ENCODE measurements around the gene VEGFB. TPM values are rescaled to one million over a fixed set of nuclear protein-coding genes. Genes with fewer than 3 reads are reported as not detected.
A peak's percentile ranks its signal among the peaks of the same experiment; 100 is the strongest.

The VEGFB gene
- total and polyA plus RNA-seq, 2 of the 8 experiments (the other 6 are each of a cell fraction or from before 2014, with no cell fraction given) = 9.3 to 49.6 TPM

DNA sequence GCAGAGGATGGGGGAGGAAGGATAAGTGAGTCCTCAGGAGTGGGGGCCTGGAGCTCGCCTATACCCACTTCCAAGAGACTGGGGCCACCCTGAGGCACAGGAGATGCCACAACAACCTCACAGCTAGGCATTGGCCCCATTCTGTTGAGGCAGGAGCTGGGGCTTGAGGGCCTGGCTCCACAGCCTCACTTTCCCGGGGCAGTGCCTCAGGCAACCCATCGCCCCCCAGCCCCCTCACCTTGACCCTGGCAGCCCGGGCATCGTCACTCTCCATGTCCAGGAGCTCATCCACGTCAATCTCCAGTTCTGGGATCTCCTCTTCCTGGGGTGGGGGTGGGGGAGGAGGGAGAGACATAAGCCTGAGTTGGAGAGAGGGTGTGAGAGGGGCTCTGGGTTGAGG lies 10.6 kb downstream of the VEGFB start:
- POLR2A ChIA-PET (ENCODE audit: partially characterized antibody) = interaction anchor here (0.7 to 13.1 kb wide), 17 partner anchors 10 to 59 kb away, joined by 3 to 352 read pairs (median 9); partner anchors contain the start of genes BAD, DNAJC4, FERMT3 and GPR137
- no peak overlapping the region for H2BK20ac ChIP-seq (ENCODE audit: low read length)
- DNase-seq (ENCODE audit: low read depth in 1 of 2, low spot score in 2 of 2) (no peak), FAIRE-seq (no peak)
- H2BK5ac ChIP-seq (ENCODE audit: low read depth, low read length) = 0 out of 2 replicates have a peak overlapping the region, but pooled peaks have one; percentile 90
- no peak overlapping the region for H4K5ac ChIP-seq (ENCODE audit: insufficient read length, low read depth, low read length)
- no peak overlapping the region for H3K23ac ChIP-seq (ENCODE audit: insufficient read length)
- H3K9me3 ChIP-seq (ENCODE audit: insufficient read depth in 2 of 2, low read depth in 1 of 2, low read length in 1 of 2) = no peaks in the 10 kb centered on the region
- H3K4me2 ChIP-seq (ENCODE audit: insufficient read depth in 1 of 2, low read depth in 2 of 2, low read length in 2 of 2) = peak overlapping the region; percentile 71 to 73
- no peak overlapping the region for H2BK12ac ChIP-seq (ENCODE audit: low read depth, low read length)
- peaks cover 6 to 21% of the 10 kb centered on the region in 2 experiments; a peak in 3 of 4 replicates for H3K79me2 ChIP-seq (ENCODE audit: control insufficient read depth in 1 of 2, insufficient read depth in 2 of 2, low read length in 2 of 2)
- CTCF ChIA-PET (ENCODE audit: partially characterized antibody) = interaction anchor here (1.0 to 10.0 kb wide), 8 partner anchors 19 to 112 kb away, joined by 3 to 102 read pairs (median 16); partner anchors contain the start of genes CATSPERZ, ESRRA, FERMT3 and NUDT22
- no peak overlapping the region for H3K9ac ChIP-seq (replicated peaks in 1 of 4; ENCODE audit: extremely low read depth in 1 of 4, low read depth in 3 of 4, low read length in 3 of 4)
- H3K18ac ChIP-seq (ENCODE audit: extremely low read depth, low read length) = no peak overlapping the region
- H3K14ac ChIP-seq (ENCODE audit: insufficient read length) = no peak overlapping the region
- no peak overlapping the region for H2BK120ac ChIP-seq (replicated peaks; ENCODE audit: low read depth, low read length)
- peaks cover 20% of the 10 kb centered on the region for H3K23me2 ChIP-seq (ENCODE audit: low read depth, low read length)
- H2BK15ac ChIP-seq (ENCODE audit: low read length) = no peak overlapping the region
- no peak overlapping the region for H4K91ac ChIP-seq (replicated peaks; ENCODE audit: insufficient read length, low read length)
- no peak overlapping the region for H2AFZ ChIP-seq (ENCODE audit: low read length)
- no peak overlapping the region for H3K56ac ChIP-seq (replicated peaks; ENCODE audit: insufficient read length, low read depth, low read length)
- H3K4me3 ChIP-seq (ENCODE audit: extremely low read depth in 1 of 4, insufficient read depth in 2 of 4, low read depth in 3 of 4, low read length in 4 of 4) = peak overlapping the region; percentile 56 to 99 (median 90); a peak in 4 of 8 replicates
- WGBS, 2 experiments (ENCODE audit: extremely low coverage in 1 of 2, insufficient coverage in 1 of 2, insufficient read length in 1 of 2, insufficient replicate concordance in 2 of 2, low coverage in 1 of 2, low lambda C conversion rate in 2 of 2, missing lambda C conversion rate in 1 of 2) = 65% methylated on average over 6 of the region's 6 CpGs; no CpG with 5 or more reads in 1 of the 2 experiments
- H3K4me1 ChIP-seq (replicated peaks in 1 of 4; ENCODE audit: control insufficient read depth in 3 of 4, insufficient read depth in 4 of 4, low read length in 3 of 4) = peaks cover 0 to 40% (median 33%) of the 10 kb centered on the region in 4 experiments; a peak in 6 of 7 replicates
- peaks cover 0 to 17% (median 4%) of the 10 kb centered on the region in 4 experiments; a peak in 4 of 8 replicates for H3K36me3 ChIP-seq (ENCODE audit: control insufficient read depth in 2 of 4, insufficient read depth in 4 of 4, low read length in 3 of 4)
- no peak overlapping the region for H3K4ac ChIP-seq (replicated peaks; ENCODE audit: insufficient read length, low read depth, low read length)
- no peaks in the 10 kb centered on the region for H3K27me3 ChIP-seq (replicated peaks in 1 of 4; ENCODE audit: control insufficient read depth in 3 of 4, extremely low read depth in 1 of 4, insufficient read depth in 3 of 4, low read length in 3 of 4)
- peaks cover 0 to 13% of the 10 kb centered on the region in 2 experiments for H4K20me1 ChIP-seq (replicated peaks in 1 of 2; ENCODE audit: control insufficient read depth in 1 of 2, insufficient read depth in 2 of 2, low read length in 2 of 2)
- no peak overlapping the region for H2AK5ac ChIP-seq (ENCODE audit: low read depth, low read length)
- H3K79me1 ChIP-seq (ENCODE audit: low read depth, low read length) = peaks cover 6% of the 10 kb centered on the region
- H4K8ac ChIP-seq (ENCODE audit: extremely low read depth, insufficient read depth, low read length) = no peak overlapping the region
- TF ChIP-seq HDAC6 (IDR thresholded peaks at IDR 0.05; ENCODE audit: low read depth, low read length) (no peak), SIRT6 (IDR thresholded peaks at IDR 0.05; ENCODE audit: low read length) (no peak), EZH2 (IDR thresholded peaks at IDR 0.05; ENCODE audit: low read depth, low read length, severe bottlenecking) (no peak), SUZ12 (IDR thresholded peaks at IDR 0.05; ENCODE audit: low read length) (no peak), ASH2L (IDR thresholded peaks at IDR 0.05; ENCODE audit: low read length) (no peak)
- TF ChIP-seq, protein P1, sequence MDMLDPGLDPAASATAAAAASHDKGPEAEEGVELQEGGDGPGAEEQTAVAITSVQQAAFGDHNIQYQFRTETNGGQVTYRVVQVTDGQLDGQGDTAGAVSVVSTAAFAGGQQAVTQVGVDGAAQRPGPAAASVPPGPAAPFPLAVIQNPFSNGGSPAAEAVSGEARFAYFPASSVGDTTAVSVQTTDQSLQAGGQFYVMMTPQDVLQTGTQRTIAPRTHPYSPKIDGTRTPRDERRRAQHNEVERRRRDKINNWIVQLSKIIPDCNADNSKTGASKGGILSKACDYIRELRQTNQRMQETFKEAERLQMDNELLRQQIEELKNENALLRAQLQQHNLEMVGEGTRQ (IDR thresholded peaks at IDR 0.05; ENCODE audit: low read length) = no peak
- no peak overlapping the region for H3K27ac ChIP-seq (ENCODE audit: low read depth, low read length)

All from H1 (cell line).